K562 (cell line): ENCODE measurements around the gene ALDOC. TPM values are rescaled to one million over a fixed set of nuclear protein-coding genes. Genes with fewer than 3 reads are reported as not detected.

ENCODE experiments used
- CAMTA2 ChIP-seq: fragments of 250-450 bp; sonication (Bioruptor Pico); conservative IDR thresholded peaks from 2 replicates; pipeline ENCODE4 v1.5.1; 2022
- CHAMP1 ChIP-seq: fragments of 450-650 bp; IDR thresholded peaks from 2 replicates; pipeline ENCODE4 v1.6.1; 2016; ENCODE audit warnings: mild to moderate bottlenecking
- E2F1 ChIP-seq: sonication (generic); formaldehyde crosslinking; IDR thresholded peaks from 2 replicates; pipeline ENCODE4 v1.8.1; 2023; ENCODE audit warnings: mild to moderate bottlenecking, missing genetic modification reagents, moderate library complexity
- NFATC3 ChIP-seq: fragments of 450-650 bp; IDR thresholded peaks from 2 replicates; pipeline ENCODE4 v1.6.1; 2017; ENCODE audit warnings: mild to moderate bottlenecking
- NR3C1 ChIP-seq: sonication (generic); formaldehyde crosslinking; IDR thresholded peaks from 2 replicates; pipeline ENCODE4 v1.8.1; 2022; ENCODE audit warnings: missing genetic modification reagents
- POLR2AphosphoS5 ChIP-seq: IDR thresholded peaks from 2 replicates; pipeline ENCODE4 v1.6.1; 2011; ENCODE audit warnings: mild to moderate bottlenecking, low read depth, low read length, moderate library complexity; ENCODE audit not compliant: control insufficient read depth, insufficient read depth
- POU5F1 ChIP-seq: fragments of 150-350 bp; IDR thresholded peaks from 2 replicates; pipeline ENCODE4 v1.6.1; 2014; ENCODE audit warnings: borderline replicate concordance, low read length, low read depth, mild to moderate bottlenecking; ENCODE audit not compliant: partially characterized antibody
- PRPF4 ChIP-seq: fragments of 200-400 bp; formaldehyde crosslinking; IDR thresholded peaks from one replicate; pipeline ENCODE4 v1.6.1; 2017; ENCODE audit warnings: low read length, low read depth, mild to moderate bottlenecking; ENCODE audit not compliant: insufficient read depth, poor library complexity, severe bottlenecking
- TEAD4 ChIP-seq, 2 experiments: sonication (generic) in 1 of 2; formaldehyde crosslinking in 1 of 2; IDR thresholded peaks; 2 replicates each; pipeline versions ENCODE4 v1.6.1 to v1.8.0; 2012 to 2022; ENCODE audit warnings: borderline replicate concordance in 1 of 2, inconsistent platforms in 1 of 2, low read length in 1 of 2, mild to moderate bottlenecking in 1 of 2, missing genetic modification reagents in 1 of 2
- ZNF318 ChIP-seq, 2 experiments: fragments of 450-650 bp; IDR thresholded peaks; 2 replicates each; pipeline ENCODE4 v1.6.1; 2016; ENCODE audit warnings: mild to moderate bottlenecking in 2 of 2, borderline replicate concordance in 1 of 2, low read depth in 1 of 2, moderate library complexity in 1 of 2
- polyA plus RNA-seq, 8 experiments: library from polyadenylated mRNA; depleted of rRNA in 4 of 8; stranded (reverse) in 5 of 8; unstranded in 3 of 8; fragments of >200 nt; fragmentation: Nextera tagmentation in 2 of 8; fragmentation: Illumina TruSeq in 1 of 8; extraction: Ambion mirVana in 2 of 8; extraction: Trizol in 1 of 8; gene quantifications; 2 replicates each; pipeline versions ENCODE4 v1.2.1 to v1.2.3, GENCODE V29; 2011 to 2014; ENCODE audit warnings: inconsistent platforms in 1 of 8, missing spikeins in 1 of 8
- total RNA-seq, 7 experiments: library from RNA; depleted of rRNA in 6 of 7; stranded (reverse); fragments of >200 nt in 6 of 7; fragmentation: Illumina TruSeq in 2 of 7; extraction: Trizol in 2 of 7; gene quantifications; 2 replicates each; pipeline versions ENCODE4 v1.2.1 to v1.2.3, GENCODE V29; 2011 to 2021; ENCODE audit warnings: low replicate concordance in 1 of 7

Gene ALDOC
- total and polyA plus RNA-seq, 9 of the 15 experiments (the other 6 are each of a cell fraction or from before 2014, with no cell fraction given): 43.2 to 263 (median 99.2) TPM

- TF ChIP-seq ZNF318 (IDR thresholded peaks at IDR 0.05; ENCODE audit: borderline replicate concordance in 1 of 2, low read depth in 1 of 2): no peak
- TF ChIP-seq NR3C1 (CRISPR knock-in tag): no peak
- TF ChIP-seq PRPF4: no peak
- no peak for TF ChIP-seq CAMTA2 (CRISPR knock-in tag)
- peak; percentile 80 for TF ChIP-seq POLR2AphosphoS5
- no peak for TF ChIP-seq NFATC3
- TF ChIP-seq POU5F1: no peak
- TF ChIP-seq TEAD4 (IDR thresholded peaks at IDR 0.05; ENCODE audit: low read length): no peak
- TF ChIP-seq TEAD4 (CRISPR knock-in tag; IDR thresholded peaks at IDR 0.05; ENCODE audit: borderline replicate concordance): no peak
- TF ChIP-seq E2F1 (CRISPR knock-in tag): no peak
- no peak for TF ChIP-seq CHAMP1
These were observed 5.2 kb downstream of the ALDOC start, which contains the start of gene PIGS (continued) for GRCh38 chr17:28571361-28572122.
